ENCODE data around the gene IL32. TPM values are rescaled to one million over a fixed set of nuclear protein-coding genes. Genes with fewer than 3 reads are reported as not detected.
A peak's percentile ranks its signal among the peaks of the same experiment; 100 is the strongest.
"Not testable (repeated sequence)": the region's sequence is repeated elsewhere in the genome, so short reads cannot be mapped to it uniquely, and the experiment has no call there.

Gene IL32
- total and polyA plus RNA-seq, 12 donors, result 23.4 to 204 (median 47.0) TPM

DNA sequence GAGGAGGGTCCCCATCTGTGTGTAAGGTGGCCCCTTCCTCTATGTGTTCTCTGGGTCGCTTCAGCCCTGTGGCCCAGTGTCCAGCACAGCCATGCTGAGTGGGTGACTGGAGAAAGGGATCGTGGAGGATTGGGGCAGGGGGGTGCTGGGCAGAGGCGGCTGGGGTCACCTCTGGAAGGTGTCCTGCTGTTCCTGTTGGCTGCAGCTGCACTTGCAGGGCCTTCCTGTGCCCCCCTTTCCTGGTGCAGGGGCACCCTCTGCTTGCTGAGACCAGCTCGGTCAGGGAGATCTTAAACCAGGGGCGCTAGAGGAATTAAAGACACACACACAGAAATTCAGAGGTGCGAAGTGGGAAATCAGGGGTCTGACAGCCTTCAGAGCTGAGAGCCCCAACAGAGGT is 11.1 kb downstream of the IL32 start:
- peak overlapping the region in 1 of 10 donors; percentile 87 for H3K27ac ChIP-seq
- H3K27me3 ChIP-seq, result no peaks in the 10 kb centered on the region
- peaks cover 0 to 20% (median 2%) of the 10 kb centered on the region in 9 donors for H3K4me1 ChIP-seq
- 67 to 70% methylated on average over 6 of the region's 6 CpGs for WGBS, 2 donors
- no peak overlapping the region for H3K4me3 ChIP-seq
- TF ChIP-seq, protein P1, sequence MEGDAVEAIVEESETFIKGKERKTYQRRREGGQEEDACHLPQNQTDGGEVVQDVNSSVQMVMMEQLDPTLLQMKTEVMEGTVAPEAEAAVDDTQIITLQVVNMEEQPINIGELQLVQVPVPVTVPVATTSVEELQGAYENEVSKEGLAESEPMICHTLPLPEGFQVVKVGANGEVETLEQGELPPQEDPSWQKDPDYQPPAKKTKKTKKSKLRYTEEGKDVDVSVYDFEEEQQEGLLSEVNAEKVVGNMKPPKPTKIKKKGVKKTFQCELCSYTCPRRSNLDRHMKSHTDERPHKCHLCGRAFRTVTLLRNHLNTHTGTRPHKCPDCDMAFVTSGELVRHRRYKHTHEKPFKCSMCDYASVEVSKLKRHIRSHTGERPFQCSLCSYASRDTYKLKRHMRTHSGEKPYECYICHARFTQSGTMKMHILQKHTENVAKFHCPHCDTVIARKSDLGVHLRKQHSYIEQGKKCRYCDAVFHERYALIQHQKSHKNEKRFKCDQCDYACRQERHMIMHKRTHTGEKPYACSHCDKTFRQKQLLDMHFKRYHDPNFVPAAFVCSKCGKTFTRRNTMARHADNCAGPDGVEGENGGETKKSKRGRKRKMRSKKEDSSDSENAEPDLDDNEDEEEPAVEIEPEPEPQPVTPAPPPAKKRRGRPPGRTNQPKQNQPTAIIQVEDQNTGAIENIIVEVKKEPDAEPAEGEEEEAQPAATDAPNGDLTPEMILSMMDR (IDR thresholded peaks at IDR 0.05), result no peak
- peaks cover 0 to 35% (median 0%) of the 10 kb centered on the region in 9 donors for H3K36me3 ChIP-seq
- DNase-seq, result no peak
- intact Hi-C loops (cut with DNase I), result no loop called here
- ATAC-seq, result no peak
- H3K9me3 ChIP-seq, result no peaks in the 10 kb centered on the region

- no peaks in the 10 kb centered on the region for H3K9me3 ChIP-seq
- intact Hi-C loops (cut with DNase I), result no loop called here
- H3K27ac ChIP-seq, result no peak overlapping the region
- H3K4me1 ChIP-seq, result peaks cover 0 to 15% (median 4%) of the 10 kb centered on the region in 9 donors
- no peaks in the 10 kb centered on the region for H3K27me3 ChIP-seq
- DNase-seq (no peak), ATAC-seq (no peak)
- TF ChIP-seq, protein P1 (IDR thresholded peaks at IDR 0.05), result no peak
- H3K4me3 ChIP-seq, result no peak overlapping the region
- H3K36me3 ChIP-seq, result peaks cover 0 to 35% (median 0%) of the 10 kb centered on the region in 9 donors
- 86 to 92% methylated on average over 17 of the region's 17 CpGs for WGBS, 2 donors
Measured at GRCh38 chr16:3080024-3080423, 14.6 kb downstream of the IL32 start.

GRCh38 chr16:3081957-3082356 is 16.5 kb downstream of the IL32 start:
- H3K9me3 ChIP-seq; H3K27ac ChIP-seq; DNase-seq; H3K27me3 ChIP-seq; ATAC-seq; intact Hi-C loops (cut with DNase I); H3K4me3 ChIP-seq: not testable (repeated sequence)
- WGBS, 2 donors, result 93 to 95% methylated on average over 13 of the region's 13 CpGs
- peaks cover 0 to 33% (median 0%) of the 10 kb centered on the region in 9 donors for H3K36me3 ChIP-seq
- peaks cover 0 to 22% (median 21%) of the 10 kb centered on the region in 9 donors for H3K4me1 ChIP-seq

DNA sequence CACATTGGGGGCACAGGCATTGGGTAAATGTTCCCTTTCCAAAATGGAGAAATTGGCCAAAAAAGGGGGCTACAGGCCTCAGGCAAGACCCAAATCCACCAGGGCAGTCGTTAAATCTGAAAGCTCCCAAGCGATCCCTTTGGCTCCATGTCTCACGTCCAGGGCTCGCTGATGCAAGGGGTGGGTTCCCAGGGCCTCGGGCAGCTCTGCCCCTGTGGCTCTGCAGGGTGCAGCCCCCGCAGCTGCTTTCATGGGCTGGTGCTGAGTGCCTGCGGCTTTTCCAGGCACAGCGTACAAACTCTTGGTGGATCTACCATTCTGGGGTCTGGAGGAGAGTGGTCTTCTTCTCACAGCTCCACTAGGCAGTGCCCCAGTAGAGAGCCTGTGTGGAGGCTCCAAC is 18.0 kb downstream of the IL32 start:
- H3K4me1 ChIP-seq, result peaks cover 0 to 37% (median 35%) of the 10 kb centered on the region in 9 donors
- DNase-seq; ATAC-seq; H3K9me3 ChIP-seq; H3K4me3 ChIP-seq; H3K27me3 ChIP-seq; H3K27ac ChIP-seq; intact Hi-C loops (cut with DNase I): not testable (repeated sequence)
- peaks cover 0 to 18% (median 0%) of the 10 kb centered on the region in 9 donors for H3K36me3 ChIP-seq
- 93 to 96% methylated on average over 8 of the region's 8 CpGs for WGBS, 2 donors

GRCh38 chr16:3084491-3084890 is 19.1 kb downstream of the IL32 start:
- WGBS, 2 donors, result 83 to 96% methylated on average over 1 of the region's 1 CpG
- Histone ChIP-seq H3K27ac (no peak overlapping the region), H3K36me3 (peaks cover 0 to 12% (median 0%) of the 10 kb centered on the region in 9 donors), H3K9me3 (no peaks in the 10 kb centered on the region), H3K4me1 (peaks cover 0 to 42% (median 38%) of the 10 kb centered on the region in 9 donors), H3K4me3 (no peak overlapping the region), H3K27me3 (no peaks in the 10 kb centered on the region)
- no peak for DNase-seq
- ATAC-seq, result no peak
- TF ChIP-seq, protein P1 (IDR thresholded peaks at IDR 0.05), result no peak
- intact Hi-C loops (cut with DNase I), result no loop called here

Measured in heart right ventricle (tissue), 16 donors.